AG10803 (cell line): Measurements from ENCODE around the gene HLCS.

Experiments used
- DNase-seq: peaks from one replicate; pipeline ENCODE4 v3.0.0; 2010; ENCODE audit warnings: low read depth
- H3K4me3 ChIP-seq: 2 replicates; pipeline ENCODE4 v1.5.1; 2011; ENCODE audit warnings: mild to moderate bottlenecking, low read length, control low read depth
- CTCF ChIP-seq: conservative IDR thresholded peaks from 2 replicates; pipeline ENCODE4 v1.5.1; 2011; ENCODE audit warnings: mild to moderate bottlenecking, low read length, control low read depth, inconsistent platforms

HLCS gene

DNA sequence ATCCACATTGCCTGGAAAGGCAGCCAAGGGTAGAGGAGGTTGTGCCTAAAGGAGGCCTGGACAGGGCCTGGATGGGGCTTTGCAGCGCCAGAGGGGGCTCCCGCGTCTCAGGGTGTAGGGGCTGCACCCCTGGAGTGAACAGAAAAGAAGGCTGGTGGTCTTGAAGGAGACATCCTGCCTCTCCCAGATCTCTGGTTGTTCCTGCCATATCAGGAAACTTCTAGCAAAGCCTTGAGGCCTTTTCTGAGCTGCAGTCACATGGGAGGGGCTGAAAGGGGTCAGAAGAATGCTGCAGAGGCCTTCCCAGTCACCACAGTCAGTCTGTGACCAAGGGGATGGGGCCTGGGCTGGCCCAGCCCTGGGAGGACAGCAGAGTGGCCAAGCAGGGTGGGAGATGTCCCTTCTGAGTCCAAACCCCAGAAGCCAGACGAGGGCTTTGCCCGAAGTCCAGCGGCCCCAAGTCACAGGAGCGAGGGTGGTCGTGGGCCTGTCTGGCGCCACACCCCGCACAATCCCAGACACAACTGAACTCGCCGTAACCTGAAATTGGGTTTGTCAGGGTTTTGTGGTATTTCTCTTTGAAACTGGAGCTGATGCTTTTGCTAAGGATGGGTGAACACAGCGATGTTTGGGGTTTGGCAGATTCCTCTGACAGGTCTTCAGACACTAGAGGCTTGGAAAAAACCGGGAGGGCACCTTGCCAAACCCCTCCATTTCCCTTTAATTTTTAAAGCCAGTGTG, 237.9 kb downstream of the HLCS start:
- DNase-seq = no peak
- H3K4me3 ChIP-seq = no peak overlapping the region
- TF ChIP-seq CTCF = no peak

GRCh38 chr21:36727866-36728265, 238.6 kb downstream of the HLCS start:
- DNase-seq = no peak
- no peak overlapping the region for H3K4me3 ChIP-seq
- no peak for TF ChIP-seq CTCF

GRCh38 chr21:36725793-36726386, 240.6 kb downstream of the HLCS start:
- DNase-seq = no peak
- no peak for TF ChIP-seq CTCF

GRCh38 chr21:36724660-36725059, 241.8 kb downstream of the HLCS start:
- TF ChIP-seq CTCF = no peak
- DNase-seq = no peak
- no peak overlapping the region for H3K4me3 ChIP-seq

More at GRCh38 chr21:36725793-36726386, 240.6 kb downstream of the HLCS start:
- no peak overlapping the region for H3K4me3 ChIP-seq

- no peak for DNase-seq
- no peak for TF ChIP-seq CTCF
- H3K4me3 ChIP-seq = no peak overlapping the region
Measured at GRCh38 chr21:36723371-36723881, 243.0 kb downstream of the HLCS start.

DNA sequence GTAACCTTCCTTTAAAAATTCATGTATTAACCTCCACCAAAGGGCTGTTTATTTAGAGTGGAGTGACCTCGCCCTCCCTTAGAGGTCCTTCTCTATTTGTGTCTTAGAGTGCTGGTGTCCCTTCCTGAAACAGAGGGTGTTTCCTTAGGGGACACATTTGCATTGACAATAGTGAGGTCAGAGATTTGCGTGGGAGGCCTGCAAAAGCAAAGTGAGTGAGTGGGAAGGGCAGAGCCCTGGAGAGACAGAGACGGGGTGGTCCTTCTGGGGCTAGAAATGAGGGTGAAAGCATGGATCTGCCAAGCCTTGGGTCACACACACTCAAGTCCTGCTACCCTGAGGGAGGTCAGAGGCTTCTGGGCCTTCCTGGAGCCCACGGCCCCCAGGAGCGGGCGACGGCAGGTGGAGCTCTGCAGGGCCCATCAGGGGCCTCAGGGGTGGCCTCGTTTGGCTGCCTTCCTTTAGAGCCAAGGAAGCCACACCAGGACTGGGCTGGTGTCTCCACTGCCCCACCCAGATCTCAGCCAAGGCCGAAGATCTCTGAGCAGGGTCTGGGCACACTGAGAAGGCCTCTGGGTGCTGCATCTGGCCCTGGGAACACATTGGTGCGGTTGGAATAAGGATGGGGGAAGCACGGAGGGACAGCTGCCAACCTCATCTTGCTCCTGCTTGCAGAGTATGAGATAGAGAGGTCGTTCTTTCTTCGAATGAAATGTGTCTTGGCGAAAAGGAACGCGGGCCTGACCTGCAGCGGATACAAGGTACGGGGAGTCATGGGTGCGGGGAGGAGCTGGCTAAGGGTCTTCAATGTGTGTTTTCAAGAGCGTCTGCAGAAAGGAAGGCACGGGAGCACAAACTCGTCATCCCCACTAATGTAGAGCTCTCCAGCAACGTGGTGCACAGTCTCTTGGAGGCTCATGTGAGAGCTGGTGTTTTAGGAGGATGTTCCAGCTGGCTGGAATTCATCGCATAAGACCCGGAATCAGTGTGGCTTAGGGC, 243.8 kb downstream of the HLCS start:
- TF ChIP-seq CTCF = no peak
- DNase-seq = no peak
- no peak overlapping the region for H3K4me3 ChIP-seq
